Stimulated activated naive CD8-positive, alpha-beta T cell treated with anti-CD3 and anti-CD28 coated beads, Interleukin-15, amount 100 ng/mL, for 72 hours (primary cell): ENCODE measurements around the gene CTSE.
"Not testable (repeated sequence)": the region's sequence is repeated elsewhere in the genome, so short reads cannot be mapped to it uniquely, and the experiment has no call there.

Source experiments
- ATAC-seq: fragments of 150-1000 bp; cut with Tn5 transposase; 2 replicates; pipeline ENCODE4 v1.10.0; 2021; ENCODE audit warnings: mild to moderate bottlenecking, moderate library complexity
- DNase-seq, 2 donors: peaks; one replicate each; pipeline ENCODE4 v3.0.0; 2021 to 2022
- H3K27ac Mint-ChIP-seq, 2 donors: one replicate each; pipeline ENCODE4 v1.8.0; 2022; ENCODE audit warnings: mild to moderate bottlenecking in 2 of 2, mixed read lengths in 2 of 2, moderate library complexity in 2 of 2
- H3K27me3 Mint-ChIP-seq: one replicate; pipeline ENCODE4 v1.8.0; 2022; ENCODE audit warnings: mixed read lengths
- H3K4me1 Mint-ChIP-seq: one replicate; pipeline ENCODE4 v1.8.0; 2022; ENCODE audit warnings: mild to moderate bottlenecking, mixed read lengths
- H3K4me3 Mint-ChIP-seq, 2 donors: one replicate each; pipeline ENCODE4 v1.8.0; 2022; ENCODE audit warnings: mild to moderate bottlenecking in 2 of 2, mixed read lengths in 2 of 2, moderate library complexity in 1 of 2
- H3K9me3 Mint-ChIP-seq, 2 donors: one replicate each; pipeline ENCODE4 v1.8.0; 2022; ENCODE audit warnings: mixed read lengths in 2 of 2

CTSE gene

DNA sequence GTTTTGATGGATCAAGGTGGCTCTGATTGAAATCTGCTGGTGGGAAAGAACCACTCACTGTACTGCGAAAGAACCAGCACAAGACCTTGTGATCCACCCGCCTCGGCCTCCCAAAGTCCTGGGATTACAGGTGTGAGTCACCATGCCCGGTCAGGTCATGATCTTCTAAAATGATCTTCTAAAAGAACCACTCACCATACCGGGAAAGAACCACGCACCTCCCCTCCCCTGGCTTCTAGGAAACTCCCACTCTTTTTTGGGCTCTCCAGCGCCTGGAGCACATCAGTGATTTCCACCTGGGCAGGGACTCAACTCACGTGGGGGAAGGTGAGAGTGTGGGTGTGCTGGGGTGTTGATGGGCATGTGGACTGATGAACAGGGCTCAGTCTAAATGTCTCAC, 12.6 kb downstream of the CTSE start:
- no peak for DNase-seq
- Mint-ChIP-seq H3K9me3 (no peaks in the 10 kb centered on the region), H3K4me1 (peaks cover 34% of the 10 kb centered on the region), H3K27me3 (peaks cover 7% of the 10 kb centered on the region), H3K4me3 (peak overlapping the region in 1 of 2 donors; percentile 28), H3K27ac (no peak overlapping the region)
- no peak for ATAC-seq

DNA sequence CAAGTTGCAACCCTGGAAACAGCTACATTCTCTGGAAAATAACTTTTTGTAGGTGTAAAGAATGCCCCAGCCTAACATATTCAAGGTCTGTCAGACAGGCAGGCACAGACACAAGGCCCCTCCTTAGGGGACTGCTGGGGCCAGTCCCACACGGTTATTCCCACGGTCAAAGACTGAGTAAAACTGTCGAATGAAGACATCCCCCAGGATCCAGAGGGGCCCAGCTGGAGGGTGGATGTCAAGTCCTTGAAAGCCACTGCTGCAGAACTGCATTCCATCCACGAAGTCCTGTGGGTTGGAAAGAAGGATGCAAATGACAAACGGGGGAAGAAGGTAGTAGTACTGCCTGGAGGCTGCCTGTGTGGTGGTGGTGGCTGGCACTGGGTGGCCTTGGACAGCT, 13.6 kb downstream of the CTSE start:
- no peak overlapping the region for H3K27ac Mint-ChIP-seq
- ATAC-seq: no peak
- peaks cover 10% of the 10 kb centered on the region for H3K27me3 Mint-ChIP-seq
- DNase-seq: no peak
- H3K9me3 Mint-ChIP-seq: no peaks in the 10 kb centered on the region
- H3K4me1 Mint-ChIP-seq: peaks cover 34% of the 10 kb centered on the region
- no peak overlapping the region for H3K4me3 Mint-ChIP-seq

DNA sequence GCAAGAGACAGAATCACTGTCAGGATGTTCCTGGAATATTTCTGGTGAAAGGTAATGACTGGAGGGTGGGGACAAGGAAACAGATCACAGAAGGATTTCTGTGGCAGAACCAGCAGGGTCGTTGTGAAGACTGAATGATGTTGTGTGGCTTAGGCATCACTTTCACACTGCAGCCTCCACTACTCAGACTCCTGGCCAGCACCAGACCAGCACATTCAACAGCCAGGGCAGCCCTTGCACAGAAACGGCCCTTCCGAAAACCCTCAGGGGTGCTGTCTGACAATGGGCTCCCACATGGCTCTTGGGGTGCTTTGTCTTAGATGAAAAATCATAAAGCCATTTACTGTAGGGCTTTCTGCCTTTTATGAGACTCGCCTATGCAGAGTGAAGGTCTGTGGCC, 16.7 kb downstream of the CTSE start:
- peaks cover 10% of the 10 kb centered on the region for H3K27me3 Mint-ChIP-seq
- no peak for ATAC-seq
- no peak for DNase-seq
- no peak overlapping the region for H3K4me3 Mint-ChIP-seq
- no peak overlapping the region for H3K27ac Mint-ChIP-seq
- H3K4me1 Mint-ChIP-seq: peaks cover 30% of the 10 kb centered on the region
- no peaks in the 10 kb centered on the region for H3K9me3 Mint-ChIP-seq

DNA sequence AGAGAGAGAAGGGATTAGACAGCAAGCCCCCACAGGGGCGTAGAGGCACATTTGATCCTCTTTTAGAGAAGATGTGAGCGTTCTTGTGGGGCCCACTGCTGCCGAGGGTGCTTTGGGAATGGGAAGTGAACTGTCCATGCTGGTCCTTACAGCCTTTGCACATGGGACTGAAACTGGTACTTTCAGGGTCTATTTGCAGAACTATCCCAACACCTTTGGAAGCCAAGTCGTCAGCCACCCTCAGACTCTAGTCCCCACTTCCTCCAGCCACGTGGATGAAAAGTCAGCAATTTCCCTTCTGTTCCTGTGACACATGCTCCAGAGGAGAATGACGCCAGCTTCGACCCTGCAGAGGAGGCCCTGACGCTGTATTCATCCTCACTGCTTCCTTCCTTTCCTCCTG, 17.9 kb downstream of the CTSE start:
- no peak for DNase-seq

DNA sequence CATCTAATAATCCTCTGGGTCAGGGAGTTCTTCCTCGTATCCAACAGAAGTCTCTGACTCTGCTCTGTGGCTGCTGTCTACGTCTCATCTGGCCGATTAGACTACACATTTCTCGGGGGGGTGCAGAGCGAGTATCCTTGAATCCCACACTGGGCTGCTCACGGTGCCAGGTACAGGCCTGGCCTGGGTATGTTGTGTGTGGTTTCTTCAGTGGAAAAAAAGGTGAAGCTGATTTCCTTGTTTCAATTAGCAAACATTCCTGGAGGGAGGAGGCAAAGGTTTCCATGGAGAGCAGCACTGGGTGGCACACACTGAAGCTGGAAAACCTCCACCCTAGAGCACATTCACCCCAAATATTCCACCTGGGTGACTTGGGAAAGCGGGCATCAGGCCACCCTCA, 18.5 kb downstream of the CTSE start:
- Mint-ChIP-seq H3K27me3 (peaks cover 10% of the 10 kb centered on the region), H3K4me1 (peaks cover 27% of the 10 kb centered on the region), H3K4me3 (no peak overlapping the region), H3K9me3 (no peaks in the 10 kb centered on the region), H3K27ac (no peak overlapping the region)
- DNase-seq: no peak
- no peak for ATAC-seq

More for the DNA sequence above, 17.9 kb downstream of the CTSE start:
- H3K4me1 Mint-ChIP-seq: peaks cover 29% of the 10 kb centered on the region
- no peak overlapping the region for H3K27ac Mint-ChIP-seq
- no peaks in the 10 kb centered on the region for H3K9me3 Mint-ChIP-seq
- no peak for ATAC-seq
- peaks cover 10% of the 10 kb centered on the region for H3K27me3 Mint-ChIP-seq
- no peak overlapping the region for H3K4me3 Mint-ChIP-seq

DNA sequence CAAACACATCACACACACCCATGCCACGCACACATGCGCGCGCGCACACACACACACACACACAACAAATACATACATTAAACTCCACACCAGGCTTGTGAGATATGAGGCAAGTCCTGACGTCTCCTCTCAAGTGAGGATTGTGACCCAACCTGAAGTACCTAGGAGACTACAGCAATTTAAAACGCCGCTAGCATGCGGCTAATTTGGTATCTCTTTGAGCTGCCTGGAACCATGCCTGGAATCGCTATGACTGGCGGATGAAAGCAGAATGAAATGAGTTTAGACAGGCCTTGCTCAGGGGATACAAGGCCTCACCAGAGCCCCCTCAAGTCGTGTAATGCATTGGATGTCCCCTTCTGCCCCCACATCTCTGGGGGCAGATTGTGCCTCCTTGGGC, 18.9 kb downstream of the CTSE start:
- DNase-seq: no peak
- Mint-ChIP-seq H3K4me1 (peaks cover 27% of the 10 kb centered on the region), H3K4me3 (no peak overlapping the region), H3K27ac (peak overlapping the region in 1 of 2 donors; percentile 31), H3K9me3 (no peaks in the 10 kb centered on the region), H3K27me3 (peaks cover 10% of the 10 kb centered on the region)
- no peak for ATAC-seq

DNA sequence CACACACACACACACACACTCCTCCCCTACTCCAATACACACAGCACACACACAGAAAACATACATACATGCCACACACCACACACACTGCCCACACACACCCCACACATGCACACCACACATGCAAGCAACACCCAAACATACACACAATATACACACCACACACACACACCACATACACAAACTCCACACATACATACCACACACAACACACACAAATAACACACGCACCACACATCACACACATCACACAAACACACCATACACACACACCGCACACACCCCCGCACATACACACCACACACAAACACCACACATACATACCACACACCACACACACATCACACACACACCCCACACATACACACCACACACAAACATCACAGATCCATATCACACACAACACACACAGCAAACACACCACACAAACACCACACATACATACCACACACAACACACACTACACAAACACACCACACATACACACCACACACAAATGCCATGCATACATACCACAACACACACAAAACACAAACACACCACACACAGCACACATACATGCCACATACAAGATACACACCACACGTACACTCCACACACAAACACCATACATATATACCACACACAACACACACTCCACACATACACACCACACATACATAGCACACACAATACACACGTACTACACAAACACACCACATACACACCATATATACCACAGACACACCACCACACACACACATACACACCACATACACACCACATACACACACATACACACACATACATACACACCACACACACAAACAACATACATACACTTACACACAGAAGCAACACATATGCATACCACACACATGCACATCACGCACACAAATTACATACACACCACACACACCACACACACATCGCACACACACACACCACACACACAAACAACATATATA, 19.6 kb downstream of the CTSE start:
- ATAC-seq (no peak), DNase-seq (no peak)
- Mint-ChIP-seq H3K4me1 (peaks cover 27% of the 10 kb centered on the region), H3K9me3 (no peaks in the 10 kb centered on the region), H3K27ac (peak overlapping the region in 1 of 2 donors; percentile 31), H3K27me3 (peaks cover 10% of the 10 kb centered on the region), H3K4me3 (no peak overlapping the region)

DNA sequence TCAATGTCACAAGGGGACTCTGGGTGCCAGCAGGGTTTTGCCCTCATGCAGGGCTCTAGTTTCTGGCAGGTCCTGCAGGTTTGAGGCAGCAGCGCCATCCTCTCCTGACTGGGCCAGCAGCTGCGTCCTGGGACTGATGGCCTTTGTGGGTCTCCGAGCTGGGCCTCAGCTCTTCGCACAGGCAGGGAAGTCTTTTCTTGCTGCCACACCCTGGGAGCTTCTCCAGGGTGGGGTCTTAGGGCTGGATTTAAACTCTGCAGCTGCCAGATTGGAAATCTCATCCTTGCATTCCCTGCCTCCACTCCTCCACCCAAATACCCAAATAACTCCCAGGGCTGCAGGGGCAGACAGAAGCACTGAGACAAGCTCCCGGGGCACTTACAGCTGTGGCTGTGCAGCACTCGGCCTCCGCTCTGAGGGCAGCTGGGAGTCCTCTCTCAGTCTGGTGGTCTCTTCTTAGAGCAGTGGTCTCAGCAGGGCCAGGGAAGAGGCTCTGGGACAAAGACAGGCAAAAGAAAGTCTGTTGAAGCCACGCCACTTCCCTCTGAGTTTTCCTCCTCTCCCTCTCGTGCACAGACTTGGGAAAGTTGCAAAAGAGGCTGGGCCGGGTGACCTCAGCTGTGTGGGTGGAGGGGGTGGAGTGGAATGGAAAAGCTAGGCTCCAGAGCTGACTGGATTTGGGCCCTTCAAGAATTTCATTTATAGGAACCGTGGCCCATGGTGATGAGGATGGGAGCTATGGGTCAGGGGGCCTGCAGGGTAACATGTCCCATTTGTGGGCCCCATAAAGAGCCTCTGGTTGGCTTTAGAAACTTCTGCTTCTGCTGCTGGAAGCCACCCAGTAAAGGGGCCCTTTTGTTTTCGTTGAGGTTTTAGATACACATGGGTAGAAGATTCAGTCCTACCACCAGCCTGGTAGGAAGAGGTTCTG, 20.6 kb downstream of the CTSE start, which contains the start of gene RAB7B:
RAB7B (minus strand) TSS at position 525 of the 931 bp plus-strand sequence. CDS start 9,260 bp downstream, outside the sequence.
- DNase-seq (no peak), ATAC-seq (no peak)
- Mint-ChIP-seq H3K27me3 (peaks cover 10% of the 10 kb centered on the region), H3K4me3 (no peak within 1 kb of the TSS), H3K9me3 (no peaks in the 10 kb centered on the region), H3K27ac (peak within 1 kb of the TSS in 1 of 2 donors; percentile 12), H3K4me1 (peaks cover 27% of the 10 kb centered on the region)

DNA sequence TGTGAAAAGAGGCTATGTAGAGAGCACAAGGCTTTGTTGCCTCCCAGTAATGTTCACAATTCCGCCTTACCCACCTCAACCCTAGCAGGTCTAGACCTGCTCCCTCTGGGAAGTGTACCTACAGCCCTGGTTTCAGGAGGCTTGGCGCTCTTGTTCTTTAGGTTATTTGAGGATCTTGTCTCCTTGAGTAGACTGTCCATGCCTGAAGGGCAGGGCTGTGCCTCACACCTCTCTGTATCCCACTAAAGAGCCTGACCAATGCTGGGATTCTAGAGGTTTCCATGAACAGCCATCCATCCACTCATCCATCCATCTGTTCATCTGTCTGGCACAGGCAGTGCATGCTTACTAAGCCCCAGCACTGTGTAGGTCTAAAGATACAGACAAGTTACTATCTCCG, 21.5 kb downstream of the CTSE start:
- Mint-ChIP-seq H3K9me3 (no peaks in the 10 kb centered on the region), H3K27ac (peak overlapping the region in 1 of 2 donors; percentile 7), H3K27me3 (peaks cover 19% of the 10 kb centered on the region), H3K4me1 (peaks cover 27% of the 10 kb centered on the region), H3K4me3 (no peak overlapping the region)
- ATAC-seq: no peak
- DNase-seq: no peak

DNA sequence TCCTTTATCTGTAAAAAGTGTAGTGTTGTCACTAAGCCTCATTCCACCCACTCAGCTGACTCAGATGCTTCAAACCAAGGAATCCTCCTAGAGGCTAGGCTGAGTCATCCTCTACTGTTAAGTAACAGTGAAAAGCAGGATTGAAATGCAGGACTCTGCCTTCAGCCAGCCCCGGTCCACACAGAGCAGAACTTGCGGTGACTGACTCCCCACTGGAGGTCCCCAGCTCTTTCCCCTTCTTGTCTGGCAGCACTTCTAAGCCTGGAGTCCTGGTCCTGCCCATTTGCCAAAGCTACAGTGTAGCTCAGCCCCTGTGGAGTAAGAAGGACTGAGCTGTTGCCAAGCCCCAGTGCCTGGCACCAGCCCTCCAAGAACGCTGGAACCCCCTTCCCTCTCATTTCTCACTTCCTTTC, 22.2 kb downstream of the CTSE start:
- DNase-seq: peak in 1 of 2 donors; percentile 25
- ATAC-seq: peak; percentile 91
- Mint-ChIP-seq H3K4me1 (peaks cover 27% of the 10 kb centered on the region), H3K9me3 (peaks cover 0 to 1% of the 10 kb centered on the region in 2 donors), H3K27me3 (peaks cover 22% of the 10 kb centered on the region), H3K27ac (no peak overlapping the region), H3K4me3 (no peak overlapping the region)

DNA sequence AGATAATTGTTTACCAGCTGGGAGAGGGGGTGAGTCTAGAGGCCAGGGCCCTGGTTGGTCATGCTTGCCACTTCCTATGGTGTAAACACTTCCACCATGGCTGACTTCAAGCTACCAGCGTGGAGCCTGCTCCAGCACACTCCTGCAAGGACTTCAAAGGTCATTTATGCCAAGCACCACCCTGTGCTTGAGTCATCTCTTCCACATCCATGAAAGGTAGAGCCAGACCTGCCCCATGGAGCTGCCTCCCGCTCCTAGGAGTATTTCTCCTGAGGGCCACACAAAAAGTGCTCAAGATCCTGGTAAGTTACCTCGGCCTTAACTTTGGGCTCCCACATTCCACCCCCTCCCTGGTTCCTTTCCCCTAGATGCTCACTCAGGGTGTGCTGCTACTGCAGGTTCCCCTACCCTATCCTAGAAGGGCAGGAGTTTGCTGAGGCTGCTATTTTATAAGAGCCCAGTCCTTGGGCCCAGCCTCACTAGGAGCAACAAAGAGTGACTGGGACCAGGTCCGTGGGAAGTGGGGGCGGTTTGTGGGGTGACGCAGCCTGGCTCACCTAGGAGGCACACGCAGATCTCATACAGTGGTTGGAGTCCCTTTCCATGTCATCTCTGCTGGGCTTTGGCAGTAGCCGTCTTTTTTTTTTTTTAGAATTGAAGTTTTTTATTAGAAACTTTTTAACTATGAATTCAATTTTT, 22.9 kb downstream of the CTSE start:
- H3K27ac Mint-ChIP-seq: no peak overlapping the region
- peaks cover 0 to 4% of the 10 kb centered on the region in 2 donors for H3K9me3 Mint-ChIP-seq
- no peak overlapping the region for H3K4me3 Mint-ChIP-seq
- DNase-seq (no peak), ATAC-seq (no peak)
- H3K4me1 Mint-ChIP-seq: peaks cover 27% of the 10 kb centered on the region
- H3K27me3 Mint-ChIP-seq: peaks cover 15% of the 10 kb centered on the region

DNA sequence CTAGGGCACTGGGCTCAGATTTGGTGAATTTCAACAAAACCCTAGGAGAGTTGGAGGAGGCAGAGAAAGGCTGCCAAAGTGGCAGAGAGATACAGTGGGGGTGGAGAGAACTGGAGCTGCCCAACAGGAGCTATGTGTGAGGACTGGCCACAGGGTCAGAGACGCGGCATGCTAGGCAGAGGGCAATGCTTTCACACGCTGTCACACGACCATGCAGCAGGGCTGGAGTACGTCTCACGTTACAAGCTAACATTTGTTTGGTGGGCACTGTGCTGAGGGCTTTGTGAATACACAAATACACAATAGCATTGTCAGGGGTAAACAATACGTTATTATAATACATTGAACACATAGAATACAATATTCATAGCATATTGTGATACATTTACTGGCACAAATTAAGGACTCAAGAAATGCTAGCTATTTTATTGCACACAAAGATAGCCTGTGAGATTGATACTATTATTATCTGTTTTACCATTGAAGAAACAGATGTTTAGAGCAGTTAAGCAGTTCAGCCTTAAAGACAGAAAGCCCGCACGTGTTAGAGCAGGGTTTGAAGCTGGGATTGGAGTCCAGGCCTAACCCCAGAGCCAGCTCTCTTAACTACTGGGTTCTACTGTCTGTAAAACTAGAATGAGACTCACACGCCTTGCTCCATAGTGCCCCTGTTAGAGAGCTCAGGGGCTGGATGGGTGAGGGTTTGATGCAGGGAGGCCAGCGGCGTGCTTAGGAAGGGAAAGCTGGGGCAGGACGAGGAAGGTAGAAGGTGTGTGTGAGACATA, 25.0 kb downstream of the CTSE start:
- no peak for ATAC-seq

DNA sequence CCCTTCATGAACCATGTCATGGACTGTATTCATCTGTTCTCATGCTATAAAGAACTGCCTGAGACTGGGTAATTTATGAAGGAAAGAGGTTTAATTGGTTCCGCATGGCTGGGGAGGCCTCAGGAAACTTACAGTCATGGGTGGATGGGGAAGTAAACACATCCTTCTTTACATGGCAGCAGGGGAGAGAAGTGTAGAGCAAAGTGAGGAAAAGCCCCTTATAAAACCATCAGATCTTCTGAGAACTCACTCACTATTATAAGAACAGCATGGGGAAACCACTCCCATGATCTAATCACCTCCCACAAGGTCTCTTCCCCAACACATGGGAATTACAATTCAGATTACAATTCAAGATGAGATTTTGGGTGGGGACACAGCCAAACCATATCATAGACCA, 27.1 kb downstream of the CTSE start:
- H3K27me3 Mint-ChIP-seq: peaks cover 14% of the 10 kb centered on the region
- not testable (repeated sequence) for DNase-seq, H3K27ac Mint-ChIP-seq, H3K4me3 Mint-ChIP-seq, H3K4me1 Mint-ChIP-seq, ATAC-seq, H3K9me3 Mint-ChIP-seq

More for the DNA sequence above, 25.0 kb downstream of the CTSE start:
- Mint-ChIP-seq H3K4me1 (peaks cover 18% of the 10 kb centered on the region), H3K9me3 (peaks cover 0 to 4% of the 10 kb centered on the region in 2 donors), H3K4me3 (no peak overlapping the region), H3K27ac (peak overlapping the region in 1 of 2 donors; percentile 75), H3K27me3 (peaks cover 14% of the 10 kb centered on the region)
- no peak for DNase-seq

DNA sequence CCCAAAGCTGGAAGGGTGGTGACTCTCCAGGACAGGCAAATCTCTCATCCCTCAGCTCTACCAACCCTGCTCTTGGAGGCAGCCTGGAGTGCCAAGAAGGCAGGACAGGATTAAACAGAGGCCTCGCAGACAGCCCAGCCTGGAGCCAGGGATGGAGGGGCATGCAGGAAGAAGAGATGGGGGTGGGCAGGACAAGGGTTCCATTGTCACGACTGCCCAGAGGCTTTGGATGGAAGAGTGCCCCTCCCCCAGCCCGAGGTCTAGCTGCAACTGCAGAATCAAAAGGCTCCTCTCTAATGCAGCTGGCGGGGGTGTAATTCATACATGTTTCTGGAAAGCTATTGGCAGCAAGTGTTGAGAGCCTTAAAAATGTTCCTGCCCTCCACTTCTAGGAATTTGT, 29.3 kb downstream of the CTSE start:
- Mint-ChIP-seq H3K4me3 (no peak overlapping the region), H3K27ac (no peak overlapping the region), H3K27me3 (peaks cover 27% of the 10 kb centered on the region), H3K9me3 (peaks cover 0 to 4% of the 10 kb centered on the region in 2 donors), H3K4me1 (no peaks in the 10 kb centered on the region)
- ATAC-seq: no peak
- DNase-seq: no peak
